WI38 (cell line): ENCODE data around the gene SFTPB.

Experiments used
- H3K4me3 ChIP-seq: 2 replicates; pipeline ENCODE4 v1.5.1; 2011; ENCODE audit warnings: low read depth, mild to moderate bottlenecking, control low read depth, low read length
- TF ChIP-seq, protein P1 (sequence below): IDR thresholded peaks from 2 replicates; pipeline ENCODE4 v1.5.1; 2012; ENCODE audit warnings: low read depth, mild to moderate bottlenecking, control low read depth, low read length

SFTPB gene

DNA sequence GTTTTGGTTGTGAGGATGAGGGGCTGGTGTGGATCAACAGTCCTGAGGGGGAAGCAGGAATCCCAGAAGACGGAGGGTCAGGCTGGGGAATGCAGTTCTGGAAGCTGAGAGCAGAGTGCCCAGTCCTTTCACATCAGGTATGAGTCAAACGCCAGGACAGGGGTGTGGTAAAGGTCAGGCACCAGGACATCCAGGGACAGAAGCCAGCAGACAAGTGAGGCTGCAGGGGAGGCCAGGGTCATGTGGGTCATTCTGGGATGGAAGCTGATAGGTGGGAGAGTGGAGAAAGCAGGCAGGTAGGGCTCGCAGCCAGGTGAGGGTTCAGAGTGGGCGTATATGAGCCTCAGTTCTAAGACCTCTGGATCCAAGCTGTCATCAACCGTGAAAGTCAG lies 13.4 kb upstream of the SFTPB start:
- TF ChIP-seq, protein P1, sequence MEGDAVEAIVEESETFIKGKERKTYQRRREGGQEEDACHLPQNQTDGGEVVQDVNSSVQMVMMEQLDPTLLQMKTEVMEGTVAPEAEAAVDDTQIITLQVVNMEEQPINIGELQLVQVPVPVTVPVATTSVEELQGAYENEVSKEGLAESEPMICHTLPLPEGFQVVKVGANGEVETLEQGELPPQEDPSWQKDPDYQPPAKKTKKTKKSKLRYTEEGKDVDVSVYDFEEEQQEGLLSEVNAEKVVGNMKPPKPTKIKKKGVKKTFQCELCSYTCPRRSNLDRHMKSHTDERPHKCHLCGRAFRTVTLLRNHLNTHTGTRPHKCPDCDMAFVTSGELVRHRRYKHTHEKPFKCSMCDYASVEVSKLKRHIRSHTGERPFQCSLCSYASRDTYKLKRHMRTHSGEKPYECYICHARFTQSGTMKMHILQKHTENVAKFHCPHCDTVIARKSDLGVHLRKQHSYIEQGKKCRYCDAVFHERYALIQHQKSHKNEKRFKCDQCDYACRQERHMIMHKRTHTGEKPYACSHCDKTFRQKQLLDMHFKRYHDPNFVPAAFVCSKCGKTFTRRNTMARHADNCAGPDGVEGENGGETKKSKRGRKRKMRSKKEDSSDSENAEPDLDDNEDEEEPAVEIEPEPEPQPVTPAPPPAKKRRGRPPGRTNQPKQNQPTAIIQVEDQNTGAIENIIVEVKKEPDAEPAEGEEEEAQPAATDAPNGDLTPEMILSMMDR = no peak

DNA sequence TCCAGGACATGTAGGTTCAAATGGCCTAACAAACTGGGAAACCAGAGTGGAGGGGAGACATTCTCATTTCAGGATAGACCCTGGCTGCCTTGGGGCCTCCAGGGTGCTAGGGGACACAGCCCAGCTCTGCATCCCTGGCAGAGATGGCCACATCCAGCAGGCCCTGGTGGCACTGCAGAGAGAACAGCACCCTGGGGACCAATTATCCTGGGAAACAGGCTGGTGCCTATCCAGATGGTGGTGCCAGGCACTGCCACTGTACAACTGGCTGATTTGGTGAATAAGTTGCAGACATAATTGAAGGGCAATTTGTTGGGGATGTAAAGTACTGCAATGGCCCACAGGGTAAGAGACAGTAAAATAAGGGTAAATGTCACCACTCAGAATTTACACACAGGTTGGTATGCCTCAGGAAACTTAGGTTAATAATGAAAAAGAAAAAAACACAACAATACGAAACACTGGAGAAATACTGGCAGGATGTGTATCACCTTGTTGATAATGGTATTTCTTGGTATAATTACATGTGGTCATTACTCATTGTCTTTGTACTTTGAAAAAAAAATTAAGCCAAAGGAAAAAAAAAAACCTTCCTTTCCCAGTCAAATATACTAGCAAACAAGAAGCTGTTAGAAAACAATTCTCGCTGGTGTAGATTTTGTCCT lies 12.8 kb upstream of the SFTPB start:
- H3K4me3 ChIP-seq = no peak overlapping the region
- TF ChIP-seq, protein P1 = no peak

More for the DNA sequence above, 13.4 kb upstream of the SFTPB start:
- H3K4me3 ChIP-seq = no peak overlapping the region

DNA sequence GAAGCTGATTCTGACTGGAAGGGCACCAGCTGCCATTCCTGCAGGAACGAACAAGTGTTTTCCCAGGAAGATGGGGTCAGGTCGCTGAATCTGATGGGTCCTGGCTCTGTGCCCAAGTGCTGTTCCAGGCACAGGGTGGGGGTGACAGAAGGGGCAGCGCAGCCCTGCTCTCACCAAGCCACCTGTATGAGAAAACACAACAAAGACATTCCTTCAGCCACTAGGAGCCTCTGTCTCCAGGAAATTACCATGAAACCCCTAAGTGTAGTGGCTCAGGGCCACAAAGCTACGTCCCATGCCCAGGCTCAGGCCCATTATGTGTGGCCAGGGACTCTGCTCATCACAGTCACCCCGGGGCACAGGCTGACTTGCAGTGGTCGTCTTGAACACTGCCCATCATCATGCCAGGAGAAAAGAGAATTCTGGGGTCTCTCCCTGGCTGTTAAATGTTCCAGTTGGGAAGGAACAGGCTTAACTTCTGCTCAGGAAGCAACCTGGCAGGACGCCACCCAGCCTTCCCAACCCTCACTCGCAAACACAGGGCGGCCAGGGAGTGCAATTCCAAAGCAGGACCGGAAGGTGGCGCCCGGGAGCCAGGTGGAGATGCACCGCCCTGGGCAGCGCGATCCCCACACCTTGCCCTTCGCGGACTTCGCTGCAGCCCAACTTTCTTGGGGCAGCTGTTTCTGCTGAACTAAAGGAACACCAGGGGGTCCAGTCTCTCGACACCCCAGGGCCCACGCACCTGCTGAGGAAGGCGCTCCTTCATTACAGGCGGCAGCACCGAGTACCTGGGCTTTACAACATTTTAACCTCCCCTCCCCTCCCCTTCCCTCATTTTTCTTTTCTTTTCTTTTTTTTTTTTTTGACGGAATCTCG lies 11.0 kb upstream of the SFTPB start:
- H3K4me3 ChIP-seq = no peak overlapping the region

DNA sequence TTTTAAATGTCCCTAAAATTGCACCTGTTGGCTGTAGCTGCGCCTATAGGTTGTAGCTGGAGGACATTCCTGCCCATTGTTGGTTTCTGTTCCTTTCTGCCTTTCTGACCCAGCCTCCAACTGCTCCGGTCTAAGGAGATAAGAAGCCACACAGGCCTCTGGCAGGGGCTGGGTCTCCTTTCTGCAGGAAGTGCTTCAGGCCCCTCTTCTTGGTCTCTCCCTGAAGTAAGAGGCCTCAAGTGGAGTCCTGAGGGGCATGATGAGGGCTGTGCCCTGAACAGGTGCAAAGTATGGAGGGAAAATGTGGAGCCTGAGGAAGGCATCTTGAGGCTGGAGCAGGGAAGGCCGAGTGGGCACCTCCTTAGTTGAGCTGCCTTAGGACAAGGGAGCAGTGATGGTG lies 10.4 kb upstream of the SFTPB start:
- no peak overlapping the region for H3K4me3 ChIP-seq
- TF ChIP-seq, protein P1 = no peak

More for the DNA sequence above, 11.0 kb upstream of the SFTPB start:
- TF ChIP-seq, protein P1 = peak; percentile 97

DNA sequence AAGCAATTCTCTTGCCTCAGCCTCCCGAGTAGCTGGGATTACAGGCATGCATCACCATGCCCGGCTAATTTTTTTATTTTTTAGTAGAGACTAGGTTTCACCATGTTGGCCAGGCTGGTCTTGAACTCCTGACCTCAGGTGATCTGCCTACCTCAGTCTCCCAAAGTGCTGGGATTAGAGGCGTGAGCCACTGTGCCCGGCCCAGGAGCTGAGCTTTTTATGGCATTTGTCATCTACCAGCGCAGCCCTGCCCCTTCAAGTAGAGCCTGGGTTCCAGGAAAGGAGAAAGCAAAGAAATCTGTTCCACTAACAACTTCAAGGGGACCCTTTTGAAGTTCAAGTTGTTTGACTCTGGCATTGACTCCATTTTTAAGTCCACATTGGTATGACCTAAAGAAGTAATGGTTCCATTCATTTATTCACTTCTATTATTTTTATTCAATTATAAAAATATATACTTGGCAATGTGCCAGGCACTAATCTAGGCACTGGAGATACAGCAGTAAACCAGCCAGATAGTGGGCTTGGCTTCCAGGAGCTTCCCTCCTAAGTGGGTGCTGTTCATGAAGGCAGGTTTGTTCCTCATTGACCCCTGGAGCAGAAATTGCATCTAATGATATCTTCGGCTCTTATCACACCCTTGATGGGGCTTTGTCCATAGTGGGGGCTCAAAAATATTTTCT lies 8.0 kb upstream of the SFTPB start:
- TF ChIP-seq, protein P1 = no peak
- no peak overlapping the region for H3K4me3 ChIP-seq

DNA sequence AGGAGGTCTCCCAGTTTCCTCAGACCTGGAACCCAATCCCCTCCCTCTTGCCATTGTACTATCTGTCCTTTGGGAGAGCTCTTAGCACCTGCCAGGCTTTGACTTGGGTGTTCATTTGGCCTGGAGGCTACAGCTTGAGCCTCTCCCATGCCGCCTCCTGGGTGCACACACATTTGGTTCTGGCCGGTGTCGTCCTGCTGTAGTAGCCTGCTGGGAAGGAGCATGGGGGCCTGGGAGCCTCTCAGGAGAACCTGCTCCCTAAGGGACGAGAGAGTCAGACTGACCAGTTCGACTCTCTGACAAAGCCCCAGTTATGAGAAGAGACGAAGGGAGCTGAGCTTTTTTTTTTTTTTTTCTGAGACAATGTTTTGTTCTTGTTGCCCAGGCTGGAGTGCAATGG lies 7.4 kb upstream of the SFTPB start:
- TF ChIP-seq, protein P1 = no peak
- no peak overlapping the region for H3K4me3 ChIP-seq
